Epithelial cell of proximal tubule (primary cell): ENCODE data around the gene FAM163B. TPM values are rescaled to one million over a fixed set of nuclear protein-coding genes. Genes with fewer than 3 reads are reported as not detected.

Source experiments
- DNase-seq: peaks from one replicate; pipeline ENCODE4 v3.0.0-alpha.2; 2011; ENCODE audit warnings: low read depth
- H3K4me3 ChIP-seq: 2 replicates; pipeline ENCODE4 v1.5.1; 2011; ENCODE audit warnings: low read depth, mild to moderate bottlenecking, low read length
- CTCF ChIP-seq: conservative IDR thresholded peaks from 2 replicates; pipeline ENCODE4 v1.5.1; 2012; ENCODE audit warnings: low read depth, mild to moderate bottlenecking, low read length
- total RNA-seq: library from RNA; depleted of rRNA; stranded (reverse); fragments of >200 nt; gene quantifications from 2 replicates; pipeline ENCODE4 v1.2.3, GENCODE V29; 2015

The FAM163B gene
- total RNA-seq, 1 donor from 2014 or later = not detected

GRCh38 chr9:133599470-133600173 lies 9.6 kb downstream of the FAM163B start:
- no peak overlapping the region for H3K4me3 ChIP-seq
- TF ChIP-seq CTCF = no peak
- no peak for DNase-seq

GRCh38 chr9:133598978-133599377 lies 10.2 kb downstream of the FAM163B start:
- no peak for TF ChIP-seq CTCF
- no peak for DNase-seq
- no peak overlapping the region for H3K4me3 ChIP-seq

- DNase-seq = no peak
- H3K4me3 ChIP-seq = no peak overlapping the region
- no peak for TF ChIP-seq CTCF
Measured at GRCh38 chr9:133597316-133597957, 11.8 kb downstream of the FAM163B start.

- no peak for TF ChIP-seq CTCF
- H3K4me3 ChIP-seq = no peak overlapping the region
- DNase-seq = no peak
Measured at GRCh38 chr9:133595910-133596309, 13.3 kb downstream of the FAM163B start.

- DNase-seq = no peak
- H3K4me3 ChIP-seq = no peak overlapping the region
- TF ChIP-seq CTCF = no peak
Measured at GRCh38 chr9:133594310-133594709, 14.9 kb downstream of the FAM163B start.

GRCh38 chr9:133593587-133594253 lies 15.5 kb downstream of the FAM163B start:
- H3K4me3 ChIP-seq = no peak overlapping the region
- DNase-seq = no peak
- no peak for TF ChIP-seq CTCF
